ENCODE data around the gene NTHL1.

DNA sequence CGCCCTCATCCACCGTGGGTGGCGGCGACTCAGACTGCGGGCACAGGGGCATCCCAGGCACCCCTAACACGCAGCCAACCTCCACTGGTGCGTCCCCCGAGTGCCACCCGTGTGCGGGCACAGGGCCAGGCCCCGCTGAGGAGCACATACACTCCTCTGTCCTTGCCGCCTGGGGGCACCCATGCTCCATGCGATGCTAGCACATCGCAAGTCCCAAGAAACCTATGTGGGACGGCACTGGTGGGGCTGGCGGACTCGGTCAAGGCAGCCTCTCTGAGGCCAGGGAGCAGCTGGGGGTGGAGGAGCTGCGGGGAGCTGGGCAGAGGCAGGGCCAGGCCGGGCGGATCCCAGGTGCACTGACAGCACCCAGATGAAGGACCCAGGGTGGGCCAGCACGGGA is 42.0 kb downstream of the NTHL1 start:
- TF ChIP-seq, protein P1, sequence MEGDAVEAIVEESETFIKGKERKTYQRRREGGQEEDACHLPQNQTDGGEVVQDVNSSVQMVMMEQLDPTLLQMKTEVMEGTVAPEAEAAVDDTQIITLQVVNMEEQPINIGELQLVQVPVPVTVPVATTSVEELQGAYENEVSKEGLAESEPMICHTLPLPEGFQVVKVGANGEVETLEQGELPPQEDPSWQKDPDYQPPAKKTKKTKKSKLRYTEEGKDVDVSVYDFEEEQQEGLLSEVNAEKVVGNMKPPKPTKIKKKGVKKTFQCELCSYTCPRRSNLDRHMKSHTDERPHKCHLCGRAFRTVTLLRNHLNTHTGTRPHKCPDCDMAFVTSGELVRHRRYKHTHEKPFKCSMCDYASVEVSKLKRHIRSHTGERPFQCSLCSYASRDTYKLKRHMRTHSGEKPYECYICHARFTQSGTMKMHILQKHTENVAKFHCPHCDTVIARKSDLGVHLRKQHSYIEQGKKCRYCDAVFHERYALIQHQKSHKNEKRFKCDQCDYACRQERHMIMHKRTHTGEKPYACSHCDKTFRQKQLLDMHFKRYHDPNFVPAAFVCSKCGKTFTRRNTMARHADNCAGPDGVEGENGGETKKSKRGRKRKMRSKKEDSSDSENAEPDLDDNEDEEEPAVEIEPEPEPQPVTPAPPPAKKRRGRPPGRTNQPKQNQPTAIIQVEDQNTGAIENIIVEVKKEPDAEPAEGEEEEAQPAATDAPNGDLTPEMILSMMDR (IDR thresholded peaks at IDR 0.05): no peak
- TF ChIP-seq POLR2A (IDR thresholded peaks at IDR 0.05): no peak

Measured in vagina (tissue), 2 donors.